Suprapubic skin (tissue), 3 donors: Measurements from ENCODE around the gene TMEM135.

Source experiments
- POLR2A ChIP-seq, 2 donors: fragments of 450-650 bp; IDR thresholded peaks; one replicate each; pipeline ENCODE4 v1.6.1; 2017; ENCODE audit warnings: antibody characterized with exemption in 2 of 2, mild to moderate bottlenecking in 2 of 2, moderate library complexity in 2 of 2
- TF ChIP-seq, protein P1 (sequence below), 2 donors: fragments of 200-600 bp in 1 of 2; fragments of 450-650 bp in 1 of 2; sonication (generic) in 1 of 2; IDR thresholded peaks; one replicate each; pipeline ENCODE4 v1.5.1; 2016 to 2019; ENCODE audit warnings: antibody characterized with exemption in 2 of 2, mild to moderate bottlenecking in 1 of 2, moderate library complexity in 1 of 2

DNA sequence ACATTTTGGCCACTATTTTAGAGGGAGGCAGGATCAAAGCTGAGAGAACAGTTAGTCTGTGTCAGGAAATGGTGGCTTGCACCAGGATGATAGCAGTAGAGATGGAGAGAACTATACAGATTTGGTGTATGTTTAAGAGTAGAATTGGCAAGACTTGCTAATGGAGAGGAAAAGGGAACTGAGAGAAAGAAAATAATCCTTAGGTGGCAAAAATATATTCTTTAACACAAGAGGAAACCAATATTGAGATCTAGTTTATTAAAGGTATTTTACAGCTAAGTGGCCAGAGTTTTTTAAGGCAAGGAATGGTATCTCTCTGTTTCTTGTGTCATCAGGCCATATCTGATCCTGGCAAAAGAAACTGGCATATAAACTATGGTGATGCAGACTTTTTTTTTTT is 278.8 kb downstream of the TMEM135 start:
- TF ChIP-seq, protein P1, sequence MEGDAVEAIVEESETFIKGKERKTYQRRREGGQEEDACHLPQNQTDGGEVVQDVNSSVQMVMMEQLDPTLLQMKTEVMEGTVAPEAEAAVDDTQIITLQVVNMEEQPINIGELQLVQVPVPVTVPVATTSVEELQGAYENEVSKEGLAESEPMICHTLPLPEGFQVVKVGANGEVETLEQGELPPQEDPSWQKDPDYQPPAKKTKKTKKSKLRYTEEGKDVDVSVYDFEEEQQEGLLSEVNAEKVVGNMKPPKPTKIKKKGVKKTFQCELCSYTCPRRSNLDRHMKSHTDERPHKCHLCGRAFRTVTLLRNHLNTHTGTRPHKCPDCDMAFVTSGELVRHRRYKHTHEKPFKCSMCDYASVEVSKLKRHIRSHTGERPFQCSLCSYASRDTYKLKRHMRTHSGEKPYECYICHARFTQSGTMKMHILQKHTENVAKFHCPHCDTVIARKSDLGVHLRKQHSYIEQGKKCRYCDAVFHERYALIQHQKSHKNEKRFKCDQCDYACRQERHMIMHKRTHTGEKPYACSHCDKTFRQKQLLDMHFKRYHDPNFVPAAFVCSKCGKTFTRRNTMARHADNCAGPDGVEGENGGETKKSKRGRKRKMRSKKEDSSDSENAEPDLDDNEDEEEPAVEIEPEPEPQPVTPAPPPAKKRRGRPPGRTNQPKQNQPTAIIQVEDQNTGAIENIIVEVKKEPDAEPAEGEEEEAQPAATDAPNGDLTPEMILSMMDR (IDR thresholded peaks at IDR 0.05), result no peak
- TF ChIP-seq POLR2A (IDR thresholded peaks at IDR 0.05), result no peak
